ENCODE measurements around the gene TPRG1. TPM values are rescaled to one million over a fixed set of nuclear protein-coding genes. Genes with fewer than 3 reads are reported as not detected.
"Not testable (repeated sequence)": the region's sequence is repeated elsewhere in the genome, so short reads cannot be mapped to it uniquely, and the experiment has no call there.

Gene TPRG1
- total and polyA plus RNA-seq, 4 donors: 0.52 to 5.1 (median 1.0) TPM

DNA sequence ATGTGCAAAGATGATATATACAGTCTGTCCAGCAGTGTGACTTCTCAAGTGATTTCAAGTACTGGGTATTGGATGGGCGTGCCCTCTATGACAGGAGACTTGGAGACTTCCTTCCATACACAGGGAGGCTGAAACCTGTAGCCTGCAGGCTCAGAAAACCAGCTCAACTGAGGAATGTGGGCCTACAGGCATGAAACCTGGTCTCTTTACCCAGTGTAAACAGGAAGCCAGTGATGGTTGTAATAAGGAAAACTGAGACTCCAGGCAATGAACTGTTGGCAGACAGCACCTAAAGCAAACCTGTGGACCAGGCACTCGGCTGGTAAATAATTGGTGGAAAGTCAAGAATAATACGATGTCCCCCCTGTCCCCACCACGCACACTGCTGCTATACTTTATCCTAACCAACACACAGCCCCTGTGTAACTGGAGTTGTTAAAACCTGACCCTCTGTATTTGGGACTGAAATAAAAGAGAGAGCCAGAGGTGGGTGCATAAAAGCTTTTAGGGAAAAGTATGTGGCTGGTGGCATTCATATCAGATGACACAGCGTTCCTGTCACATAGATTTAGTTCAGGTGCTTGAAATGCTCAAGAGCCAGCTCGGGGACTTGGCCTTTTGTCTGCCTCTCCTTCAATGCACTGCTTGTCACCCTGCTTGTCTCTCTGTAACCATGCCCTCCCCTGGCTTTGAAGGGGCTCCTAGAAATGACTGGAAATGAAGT lies 144.7 kb downstream of the TPRG1 start:
- H3K4me3 ChIP-seq (ENCODE audit: low read depth, low read length): no peak overlapping the region
- no peaks in the 10 kb centered on the region for H3K9me3 ChIP-seq (ENCODE audit: control insufficient read depth, insufficient read depth, low read length)
- H3K27ac ChIP-seq (ENCODE audit: low read depth, low read length): no peak overlapping the region
- 45% methylated on average over 2 of the region's 6 CpGs for WGBS (ENCODE audit: insufficient coverage)
- no peaks in the 10 kb centered on the region for H3K4me1 ChIP-seq (ENCODE audit: control insufficient read depth, insufficient read depth, low read length)
- H3K27me3 ChIP-seq (ENCODE audit: control insufficient read depth, insufficient read depth, low read length): no peaks in the 10 kb centered on the region
- H3K36me3 ChIP-seq (ENCODE audit: control insufficient read depth, insufficient read depth, low read length): no peaks in the 10 kb centered on the region
- no peak for DNase-seq (ENCODE audit: low read depth in 4 of 6, low spot score in 6 of 6)

DNA sequence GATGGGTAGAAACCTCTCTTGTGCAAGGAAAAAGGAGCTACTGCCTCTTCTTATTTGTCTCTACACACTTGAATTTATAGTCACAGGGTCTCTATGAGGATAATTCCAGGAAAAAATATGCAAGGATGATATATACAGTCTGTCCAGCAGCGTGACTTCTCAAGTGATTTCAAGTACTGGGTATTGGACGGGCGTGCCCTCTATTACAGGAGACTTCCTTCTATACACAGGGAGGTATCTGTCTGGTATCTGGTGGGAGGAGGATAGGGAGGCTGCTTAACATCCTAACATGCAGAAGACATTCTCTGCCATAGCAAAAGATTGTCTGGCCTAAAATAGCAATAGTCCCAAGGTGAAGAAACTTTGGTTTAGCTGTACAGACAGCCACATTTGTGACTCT lies 146.1 kb downstream of the TPRG1 start:
- Histone ChIP-seq H3K9me3 (ENCODE audit: control insufficient read depth, insufficient read depth, low read length) (no peaks in the 10 kb centered on the region), H3K27me3 (ENCODE audit: control insufficient read depth, insufficient read depth, low read length) (no peaks in the 10 kb centered on the region), H3K36me3 (ENCODE audit: control insufficient read depth, insufficient read depth, low read length) (no peaks in the 10 kb centered on the region), H3K27ac (ENCODE audit: low read depth, low read length) (no peak overlapping the region), H3K4me3 (ENCODE audit: low read depth, low read length) (no peak overlapping the region), H3K4me1 (ENCODE audit: control insufficient read depth, insufficient read depth, low read length) (no peaks in the 10 kb centered on the region)
- no CpG with 5 or more reads among the region's 3 CpGs for WGBS (ENCODE audit: insufficient coverage)
- DNase-seq (ENCODE audit: low read depth in 4 of 6, low spot score in 6 of 6): no peak

DNA sequence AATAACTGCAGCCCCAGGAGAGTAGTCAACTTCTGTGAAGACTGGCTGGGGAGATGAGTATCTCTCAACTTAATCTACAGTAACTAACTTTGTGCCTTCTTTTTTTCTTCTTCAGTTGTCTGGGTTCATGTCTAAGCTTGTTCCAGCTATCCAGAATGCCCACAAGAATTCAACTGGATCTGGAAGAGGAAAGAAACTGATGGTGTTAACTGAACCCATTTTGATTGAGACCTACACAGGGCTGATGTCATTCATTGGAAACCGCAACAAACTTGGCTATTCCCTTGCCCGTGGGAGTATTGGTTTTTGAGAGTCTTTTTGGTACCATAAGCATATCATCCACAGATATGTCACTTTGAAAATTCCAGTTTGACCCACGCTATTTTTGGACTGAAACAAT lies 148.7 kb downstream of the TPRG1 start:
- H3K4me3 ChIP-seq (ENCODE audit: low read depth, low read length): no peak overlapping the region
- H3K4me1 ChIP-seq (ENCODE audit: control insufficient read depth, insufficient read depth, low read length): no peaks in the 10 kb centered on the region
- WGBS (ENCODE audit: insufficient coverage): no CpG with 5 or more reads among the region's 3 CpGs
- no peaks in the 10 kb centered on the region for H3K36me3 ChIP-seq (ENCODE audit: control insufficient read depth, insufficient read depth, low read length)
- no peak overlapping the region for H3K27ac ChIP-seq (ENCODE audit: low read depth, low read length)
- H3K27me3 ChIP-seq (ENCODE audit: control insufficient read depth, insufficient read depth, low read length): no peaks in the 10 kb centered on the region
- no peaks in the 10 kb centered on the region for H3K9me3 ChIP-seq (ENCODE audit: control insufficient read depth, insufficient read depth, low read length)
- no peak for DNase-seq (ENCODE audit: low read depth in 4 of 6, low spot score in 6 of 6)

GRCh38 chr3:189322339-189322738 lies 150.6 kb downstream of the TPRG1 start:
- Histone ChIP-seq H3K9me3 (ENCODE audit: control insufficient read depth, insufficient read depth, low read length) (no peaks in the 10 kb centered on the region), H3K4me3 (ENCODE audit: low read depth, low read length) (no peak overlapping the region), H3K4me1 (ENCODE audit: control insufficient read depth, insufficient read depth, low read length) (no peaks in the 10 kb centered on the region), H3K27ac (ENCODE audit: low read depth, low read length) (no peak overlapping the region), H3K36me3 (ENCODE audit: control insufficient read depth, insufficient read depth, low read length) (no peaks in the 10 kb centered on the region), H3K27me3 (ENCODE audit: control insufficient read depth, insufficient read depth, low read length) (no peaks in the 10 kb centered on the region)
- 80% methylated on average over 1 of the region's 4 CpGs for WGBS (ENCODE audit: insufficient coverage)
- no peak for DNase-seq (ENCODE audit: low read depth in 4 of 6, low spot score in 6 of 6)

- H3K9me3 ChIP-seq (ENCODE audit: control insufficient read depth, insufficient read depth, low read length): no peaks in the 10 kb centered on the region
- no peak overlapping the region for H3K4me3 ChIP-seq (ENCODE audit: low read depth, low read length)
- no peaks in the 10 kb centered on the region for H3K27me3 ChIP-seq (ENCODE audit: control insufficient read depth, insufficient read depth, low read length)
- 71% methylated on average over 1 of the region's 5 CpGs for WGBS (ENCODE audit: insufficient coverage)
- no peaks in the 10 kb centered on the region for H3K36me3 ChIP-seq (ENCODE audit: control insufficient read depth, insufficient read depth, low read length)
- no peak for DNase-seq (ENCODE audit: low read depth in 4 of 6, low spot score in 6 of 6)
- no peak overlapping the region for H3K27ac ChIP-seq (ENCODE audit: low read depth, low read length)
- H3K4me1 ChIP-seq (ENCODE audit: control insufficient read depth, insufficient read depth, low read length): no peaks in the 10 kb centered on the region
Measured at GRCh38 chr3:189324538-189325138, 152.9 kb downstream of the TPRG1 start.

- Histone ChIP-seq H3K4me3 (ENCODE audit: low read depth, low read length) (no peak overlapping the region), H3K4me1 (ENCODE audit: control insufficient read depth, insufficient read depth, low read length) (no peaks in the 10 kb centered on the region), H3K27me3 (ENCODE audit: control insufficient read depth, insufficient read depth, low read length) (no peaks in the 10 kb centered on the region), H3K27ac (ENCODE audit: low read depth, low read length) (no peak overlapping the region), H3K36me3 (ENCODE audit: control insufficient read depth, insufficient read depth, low read length) (no peaks in the 10 kb centered on the region), H3K9me3 (ENCODE audit: control insufficient read depth, insufficient read depth, low read length) (no peaks in the 10 kb centered on the region)
- no peak for DNase-seq (ENCODE audit: low read depth in 4 of 6, low spot score in 6 of 6)
- 100% methylated on average over 1 of the region's 3 CpGs for WGBS (ENCODE audit: insufficient coverage)
Measured at GRCh38 chr3:189325454-189325853, 153.7 kb downstream of the TPRG1 start.

- H3K4me1 ChIP-seq (ENCODE audit: control insufficient read depth, insufficient read depth, low read length): not testable (repeated sequence)
Measured at GRCh38 chr3:189329630-189330029, 157.9 kb downstream of the TPRG1 start.

DNA sequence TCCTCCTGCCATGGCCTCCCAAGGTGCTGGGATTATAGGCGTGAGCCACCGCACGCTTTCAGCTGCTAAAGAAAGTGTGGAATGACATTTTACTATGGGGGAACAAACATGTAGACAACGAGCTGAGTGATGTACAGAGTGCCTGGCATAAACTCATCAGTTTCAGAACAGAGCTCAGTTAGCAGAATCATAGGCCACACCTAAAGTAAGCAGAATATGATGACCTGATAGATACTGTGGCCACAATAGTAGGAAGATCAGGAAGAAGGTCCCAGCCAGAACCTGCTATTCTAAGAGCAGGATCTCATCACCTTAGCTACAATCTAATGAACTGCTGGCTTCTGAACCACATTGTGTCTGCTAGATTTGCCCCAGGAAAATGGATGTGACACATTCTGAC lies 158.3 kb downstream of the TPRG1 start:
- H3K4me1 ChIP-seq (ENCODE audit: control insufficient read depth, insufficient read depth, low read length): no peaks in the 10 kb centered on the region
- no peak overlapping the region for H3K27ac ChIP-seq (ENCODE audit: low read depth, low read length)
- no peaks in the 10 kb centered on the region for H3K9me3 ChIP-seq (ENCODE audit: control insufficient read depth, insufficient read depth, low read length)
- H3K36me3 ChIP-seq (ENCODE audit: control insufficient read depth, insufficient read depth, low read length): no peaks in the 10 kb centered on the region
- WGBS (ENCODE audit: insufficient coverage): 100% methylated on average over 4 of the region's 4 CpGs
- no peak for DNase-seq (ENCODE audit: low read depth in 4 of 6, low spot score in 6 of 6)
- H3K4me3 ChIP-seq (ENCODE audit: low read depth, low read length): no peak overlapping the region
- no peaks in the 10 kb centered on the region for H3K27me3 ChIP-seq (ENCODE audit: control insufficient read depth, insufficient read depth, low read length)

More at GRCh38 chr3:189329630-189330029, 157.9 kb downstream of the TPRG1 start:
- H3K9me3 ChIP-seq (ENCODE audit: control insufficient read depth, insufficient read depth, low read length); H3K27ac ChIP-seq (ENCODE audit: low read depth, low read length); H3K27me3 ChIP-seq (ENCODE audit: control insufficient read depth, insufficient read depth, low read length); DNase-seq (ENCODE audit: low read depth in 4 of 6, low spot score in 6 of 6); H3K36me3 ChIP-seq (ENCODE audit: control insufficient read depth, insufficient read depth, low read length); H3K4me3 ChIP-seq (ENCODE audit: low read depth, low read length): not testable (repeated sequence)
- whole genome bisulfite sequencing (ENCODE audit: insufficient coverage): 97% methylated on average over 3 of the region's 4 CpGs

DNA sequence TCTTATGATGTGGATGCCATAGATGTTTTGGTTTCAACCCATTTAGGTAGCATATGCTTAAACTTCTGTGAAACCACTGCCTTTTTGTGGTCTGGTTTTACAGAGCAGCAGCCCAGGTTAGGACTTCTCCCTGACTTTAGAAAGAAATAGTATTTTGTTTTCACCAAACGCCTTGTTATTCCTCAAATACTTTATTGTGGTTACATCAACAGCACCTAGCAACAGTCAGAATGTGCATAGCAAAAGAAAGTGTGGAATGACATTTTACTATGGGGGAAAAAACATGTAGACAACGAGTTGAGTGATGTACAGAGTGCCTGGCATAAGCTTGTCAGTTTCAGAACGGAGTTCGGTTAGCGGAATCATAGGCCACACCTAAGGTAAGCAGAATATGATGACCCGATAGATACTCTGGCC lies 159.2 kb downstream of the TPRG1 start:
- Histone ChIP-seq H3K27ac (ENCODE audit: low read depth, low read length) (no peak overlapping the region), H3K36me3 (ENCODE audit: control insufficient read depth, insufficient read depth, low read length) (no peaks in the 10 kb centered on the region), H3K4me1 (ENCODE audit: control insufficient read depth, insufficient read depth, low read length) (no peaks in the 10 kb centered on the region), H3K27me3 (ENCODE audit: control insufficient read depth, insufficient read depth, low read length) (no peaks in the 10 kb centered on the region), H3K4me3 (ENCODE audit: low read depth, low read length) (no peak overlapping the region), H3K9me3 (ENCODE audit: control insufficient read depth, insufficient read depth, low read length) (no peaks in the 10 kb centered on the region)
- WGBS (ENCODE audit: insufficient coverage): 88% methylated on average over 5 of the region's 6 CpGs
- DNase-seq (ENCODE audit: low read depth in 4 of 6, low spot score in 6 of 6): no peak
